ENCODE data around the gene SEMA3B.

The SEMA3B gene

DNA sequence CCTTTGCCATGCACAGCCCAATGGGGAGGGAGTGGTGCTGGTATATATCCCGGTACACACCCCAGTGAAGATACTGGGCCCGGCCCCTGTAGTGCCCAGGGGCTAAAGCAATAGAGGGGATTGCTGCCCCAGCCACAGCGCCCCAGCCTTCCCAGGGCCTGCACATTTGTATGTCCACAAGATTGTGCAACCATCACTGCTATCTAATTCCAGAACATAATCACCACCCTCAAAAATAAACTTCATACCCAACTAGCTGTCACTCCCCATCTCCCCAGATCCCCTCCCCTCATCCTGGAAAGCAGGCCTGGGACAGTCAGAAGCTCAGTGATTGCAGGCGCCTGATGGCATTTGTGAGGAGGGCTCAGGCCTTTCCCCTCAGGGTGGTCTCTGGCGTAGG lies 19.5 kb upstream of the SEMA3B start:
- no peak for TF ChIP-seq CTCF (IDR thresholded peaks at IDR 0.05; ENCODE audit: unreplicated experiment in 3 of 3)
- H3K36me3 Mint-ChIP-seq (ENCODE audit: low read depth), result peaks cover 12% of the 10 kb centered on the region
- H3K4me3 Mint-ChIP-seq, result no peak overlapping the region
- no peaks in the 10 kb centered on the region for H3K9me3 Mint-ChIP-seq
- no peaks in the 10 kb centered on the region for H3K27me3 Mint-ChIP-seq (ENCODE audit: low read depth)
- no peak overlapping the region for H3K27ac Mint-ChIP-seq
- peaks cover 40% of the 10 kb centered on the region for H3K4me1 Mint-ChIP-seq

- TF ChIP-seq CTCF (IDR thresholded peaks at IDR 0.05; ENCODE audit: unreplicated experiment in 3 of 3), result no peak
- Mint-ChIP-seq H3K4me1 (peaks cover 35% of the 10 kb centered on the region), H3K9me3 (no peaks in the 10 kb centered on the region), H3K4me3 (no peak overlapping the region), H3K36me3 (ENCODE audit: low read depth) (peaks cover 12% of the 10 kb centered on the region), H3K27me3 (ENCODE audit: low read depth) (no peaks in the 10 kb centered on the region), H3K27ac (no peak overlapping the region)
Observed at GRCh38 chr3:50250514-50250913, 18.4 kb upstream of the SEMA3B start.

- no peak for TF ChIP-seq CTCF (IDR thresholded peaks at IDR 0.05; ENCODE audit: unreplicated experiment in 3 of 3)
- H3K4me1 Mint-ChIP-seq, result peaks cover 28% of the 10 kb centered on the region
- no peaks in the 10 kb centered on the region for H3K27me3 Mint-ChIP-seq (ENCODE audit: low read depth)
- peaks cover 15% of the 10 kb centered on the region for H3K36me3 Mint-ChIP-seq (ENCODE audit: low read depth)
- no peaks in the 10 kb centered on the region for H3K9me3 Mint-ChIP-seq
- H3K4me3 Mint-ChIP-seq, result no peak overlapping the region
- peak overlapping the region in 1 of 3 experiments; percentile 55 for H3K27ac Mint-ChIP-seq
Observed at GRCh38 chr3:50251220-50251619, 17.7 kb upstream of the SEMA3B start.

DNA sequence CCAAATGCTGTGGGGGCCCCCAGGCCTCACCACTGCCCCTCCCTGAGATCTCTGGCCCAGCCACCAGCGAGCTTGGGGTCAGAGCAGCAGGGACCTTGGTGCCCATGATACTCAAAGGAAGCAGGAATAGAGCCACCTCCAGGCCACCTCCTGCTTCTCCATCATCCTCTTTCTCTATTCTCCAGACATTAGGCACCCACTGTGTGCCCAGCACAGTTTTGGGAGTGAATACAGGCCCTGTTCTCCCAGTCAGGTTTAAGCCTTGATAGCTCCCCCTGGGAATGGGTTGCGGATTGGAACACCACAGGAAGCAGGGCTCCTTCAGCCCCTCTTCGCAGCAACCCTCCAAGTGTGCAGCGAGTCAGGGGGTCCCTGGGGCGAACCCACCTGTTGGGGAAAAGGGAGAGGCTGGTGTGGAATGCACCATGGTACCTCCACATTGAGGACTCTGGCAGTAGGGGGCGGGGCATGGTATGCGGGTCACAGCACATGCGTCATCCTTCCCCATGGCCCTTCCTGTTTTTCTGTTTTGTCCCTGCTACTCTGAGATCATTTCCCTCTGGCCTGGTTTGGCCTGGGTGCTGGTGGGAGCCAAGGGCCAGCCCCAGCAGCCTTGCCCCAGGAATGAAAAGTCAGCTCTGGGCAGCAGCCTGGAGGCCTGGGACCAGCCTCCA lies 14.2 kb upstream of the SEMA3B start:
- no peak for TF ChIP-seq CTCF (IDR thresholded peaks at IDR 0.05; ENCODE audit: unreplicated experiment in 3 of 3)

DNA sequence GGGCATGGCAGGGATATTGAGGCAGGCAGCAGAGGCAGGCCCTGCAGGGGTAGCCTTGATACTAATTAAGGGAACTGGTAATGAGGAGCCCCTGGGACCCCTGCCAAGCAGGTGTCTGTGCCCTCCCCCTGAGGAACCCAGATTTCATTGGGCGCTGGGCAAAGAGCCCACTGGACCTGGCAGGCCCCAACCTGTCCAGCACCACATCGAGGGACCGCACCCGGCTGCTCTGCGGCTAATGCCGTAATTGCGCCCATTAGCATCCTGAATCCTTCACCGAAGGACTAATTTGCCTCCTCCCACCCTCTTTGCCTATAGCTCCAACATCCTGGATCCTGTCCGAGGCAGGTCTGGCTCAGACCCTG lies 13.7 kb upstream of the SEMA3B start:
- H3K36me3 Mint-ChIP-seq (ENCODE audit: low read depth), result peaks cover 25% of the 10 kb centered on the region
- no peak for TF ChIP-seq CTCF (IDR thresholded peaks at IDR 0.05; ENCODE audit: unreplicated experiment in 3 of 3)
- no peak overlapping the region for H3K27ac Mint-ChIP-seq
- H3K4me3 Mint-ChIP-seq, result no peak overlapping the region
- no peaks in the 10 kb centered on the region for H3K9me3 Mint-ChIP-seq
- peaks cover 33% of the 10 kb centered on the region for H3K4me1 Mint-ChIP-seq
- no peaks in the 10 kb centered on the region for H3K27me3 Mint-ChIP-seq (ENCODE audit: low read depth)

More for the DNA sequence above, 14.2 kb upstream of the SEMA3B start:
- Mint-ChIP-seq H3K4me3 (no peak overlapping the region), H3K9me3 (no peaks in the 10 kb centered on the region), H3K27ac (no peak overlapping the region), H3K27me3 (ENCODE audit: low read depth) (no peaks in the 10 kb centered on the region), H3K36me3 (ENCODE audit: low read depth) (peaks cover 28% of the 10 kb centered on the region), H3K4me1 (peaks cover 34% of the 10 kb centered on the region)
